Urothelium cell line (cell line): ENCODE measurements around the gene ORAI2.
"Not testable (repeated sequence)": the region's sequence is repeated elsewhere in the genome, so short reads cannot be mapped to it uniquely, and the experiment has no call there.

Experiments
- DNase-seq: peaks from one replicate; pipeline ENCODE4 v3.0.0; 2011; ENCODE audit warnings: low spot score, mixed read lengths
- FAIRE-seq: peaks from 2 replicates; lab custom pipeline; 2011; peaks lifted over from hg19 to GRCh38; lab: Jason Lieb, UNC

Gene ORAI2

GRCh38 chr7:102467581-102468477 lies 34.5 kb downstream of the ORAI2 start:
- DNase-seq (no peak), FAIRE-seq (peak; percentile 44)

DNA sequence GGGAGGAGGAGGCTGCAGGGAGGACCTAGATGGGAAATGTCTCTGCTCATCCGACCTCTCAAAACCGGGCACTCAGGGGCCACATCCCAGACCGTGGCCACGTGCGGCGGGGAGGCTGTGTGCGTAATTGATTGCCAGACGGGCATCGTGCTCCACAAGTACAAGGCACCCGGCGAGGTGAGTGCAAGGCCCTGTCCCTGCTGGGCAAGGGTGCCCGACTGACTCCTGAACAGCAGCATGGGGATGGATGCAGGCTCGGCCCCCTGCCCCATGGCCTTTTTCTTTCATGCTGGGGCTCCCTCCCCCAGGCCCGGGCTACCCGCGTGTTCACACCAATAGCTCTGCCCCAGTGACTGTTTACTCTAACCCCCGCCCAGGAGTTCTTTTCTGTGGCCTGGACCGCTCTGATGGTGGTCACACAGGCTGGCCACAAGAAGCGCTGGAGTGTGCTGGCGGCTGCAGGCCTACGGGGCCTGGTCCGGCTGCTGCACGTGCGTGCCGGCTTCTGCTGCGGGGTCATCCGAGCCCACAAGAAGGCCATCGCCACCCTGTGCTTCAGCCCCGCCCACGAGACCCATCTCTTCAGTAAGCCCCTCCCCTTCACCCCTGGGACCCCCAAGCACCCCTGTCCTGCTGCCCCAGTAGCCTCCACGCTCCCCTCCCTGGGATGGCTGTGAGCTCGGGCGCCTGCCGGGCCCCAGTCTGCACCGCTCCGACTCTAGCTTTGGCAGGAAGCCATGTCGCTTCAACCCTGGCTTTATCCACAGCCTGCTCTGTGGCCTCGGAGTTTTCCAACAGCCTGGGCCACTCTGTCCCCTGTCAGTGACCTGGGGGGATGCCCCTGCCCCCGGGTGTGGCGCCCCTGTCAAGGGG lies 35.3 kb downstream of the ORAI2 start:
- DNase-seq (no peak), FAIRE-seq (no peak)

GRCh38 chr7:102469351-102469971 lies 36.1 kb downstream of the ORAI2 start:
- DNase-seq (no peak), FAIRE-seq (peak; percentile 58)

DNA sequence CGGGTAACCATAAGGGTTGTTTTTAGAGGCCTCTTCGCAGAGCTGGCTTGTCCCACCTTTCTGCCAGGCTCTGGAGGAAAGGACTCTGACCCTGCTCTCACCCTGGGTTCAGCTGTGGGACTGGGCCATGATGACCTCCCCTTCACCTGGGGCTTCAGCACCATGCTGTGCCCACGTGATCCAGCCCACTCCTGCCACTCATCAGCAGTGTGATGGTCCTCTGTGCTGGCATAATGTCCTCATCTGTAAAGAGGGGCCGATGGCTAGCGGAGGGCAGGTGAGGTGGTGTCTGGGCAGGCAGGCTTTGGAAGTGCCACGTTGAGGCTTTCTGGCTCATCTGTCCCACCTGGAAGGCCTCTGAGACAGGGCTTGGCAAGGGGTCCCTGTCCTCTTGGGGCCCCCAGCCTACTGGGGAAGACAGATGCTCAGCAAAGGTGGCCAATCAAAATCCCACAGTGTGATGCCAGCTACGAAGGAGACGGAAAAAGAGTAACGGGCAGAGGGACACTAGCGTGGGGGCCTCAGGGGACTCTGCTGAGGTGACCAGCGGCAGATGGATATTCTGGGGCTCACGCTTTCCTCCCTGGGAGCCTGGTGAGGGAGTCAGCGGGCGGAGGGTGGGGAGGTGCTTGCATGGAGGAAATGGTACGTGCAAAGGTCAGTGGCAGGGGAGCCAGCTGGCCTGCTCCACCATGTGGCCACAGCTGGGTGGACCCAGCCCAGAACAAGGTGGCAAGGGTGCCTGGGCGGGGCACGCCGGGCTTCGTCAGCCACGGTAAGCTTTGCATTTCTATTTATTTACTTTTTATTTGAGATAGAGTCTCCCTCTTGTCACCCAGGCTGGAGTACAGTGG lies 36.8 kb downstream of the ORAI2 start:
- DNase-seq (no peak), FAIRE-seq (no peak)

DNA sequence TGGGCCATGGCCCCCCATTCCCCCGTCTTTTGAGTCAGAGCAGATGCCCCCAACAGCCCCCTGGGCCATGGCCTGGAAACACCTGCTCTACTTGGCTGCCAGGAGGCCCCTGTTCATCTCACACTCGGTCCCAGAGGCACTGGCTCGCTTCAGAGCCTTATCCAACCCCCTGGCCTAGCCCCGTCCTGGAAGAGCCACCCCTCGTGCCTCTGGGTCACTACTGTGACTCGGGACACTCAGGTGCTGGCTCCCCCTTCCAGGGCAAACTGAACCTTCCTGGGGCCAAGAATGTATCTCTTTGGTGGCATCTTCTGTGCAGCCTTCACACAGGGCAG lies 38.4 kb downstream of the ORAI2 start:
- DNase-seq (no peak), FAIRE-seq (no peak)

GRCh38 chr7:102472126-102473041 lies 39.0 kb downstream of the ORAI2 start:
- DNase-seq = no peak
- no peak for FAIRE-seq

GRCh38 chr7:102473271-102473991 lies 40.1 kb downstream of the ORAI2 start:
- DNase-seq (no peak), FAIRE-seq (no peak)

DNA sequence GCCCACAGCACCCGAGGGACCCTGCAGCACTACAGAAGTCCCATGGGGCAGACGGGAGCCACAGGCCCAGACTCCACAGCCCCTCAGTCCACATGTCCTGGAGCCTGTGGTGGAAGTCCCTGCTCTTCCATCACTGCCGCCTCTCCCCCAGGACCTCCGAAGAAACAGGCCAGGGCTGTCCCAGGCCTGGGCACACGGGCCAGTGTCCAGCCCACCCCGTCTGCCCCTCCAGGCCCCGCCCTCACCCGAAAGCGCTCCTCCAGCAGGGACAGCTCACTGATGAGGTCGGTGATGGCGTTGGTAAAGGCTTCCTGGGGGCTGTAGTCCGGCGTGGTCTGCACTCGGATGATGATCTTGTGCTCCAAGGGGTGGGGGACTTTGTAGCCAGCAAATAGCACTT lies 40.7 kb downstream of the ORAI2 start:
- not testable (repeated sequence) for DNase-seq, FAIRE-seq

DNA sequence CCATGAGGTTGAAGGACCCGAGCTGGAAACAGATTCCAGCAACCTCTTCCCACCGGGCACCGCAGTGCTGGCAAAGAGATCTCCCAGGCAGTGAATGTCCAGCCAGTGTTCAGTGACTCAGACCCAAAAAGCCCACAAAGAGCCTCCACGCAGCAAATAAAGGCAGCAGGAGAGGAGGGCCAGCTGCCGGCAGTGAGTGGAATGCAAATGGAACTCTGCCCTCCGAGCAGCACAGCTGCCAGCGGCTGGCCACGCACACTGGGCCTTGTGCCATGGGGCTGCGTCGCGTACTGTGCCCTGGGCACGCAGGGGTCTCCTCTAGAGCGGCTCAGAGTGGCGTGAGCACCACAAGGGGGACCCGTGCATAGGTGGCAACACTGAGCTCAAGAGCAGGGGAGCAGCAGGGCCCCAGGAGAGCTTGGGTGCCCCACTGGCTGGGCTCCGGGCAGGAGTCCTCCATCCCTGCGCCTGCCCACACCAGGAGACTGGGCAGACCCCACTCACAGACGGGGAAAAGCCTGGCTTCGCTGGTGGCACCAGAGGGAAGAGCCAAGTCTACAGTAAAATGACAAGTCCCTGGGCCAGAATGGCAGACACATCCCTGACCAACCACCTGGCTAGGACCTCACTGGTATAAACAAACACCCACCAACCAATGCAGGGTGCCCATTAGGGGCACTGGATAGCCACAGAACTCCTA lies 41.5 kb downstream of the ORAI2 start:
- DNase-seq, FAIRE-seq: not testable (repeated sequence)

- DNase-seq, FAIRE-seq: not testable (repeated sequence)
Measured at GRCh38 chr7:102478314-102479208, 45.2 kb downstream of the ORAI2 start, which contains the start of gene POLR2J. POLR2J (minus strand) TSS chr7:102478922; CDS start chr7:102478860, 62 bp downstream.

- not testable (repeated sequence) for DNase-seq, FAIRE-seq
Measured at GRCh38 chr7:102479209-102479584, 45.8 kb downstream of the ORAI2 start.

DNA sequence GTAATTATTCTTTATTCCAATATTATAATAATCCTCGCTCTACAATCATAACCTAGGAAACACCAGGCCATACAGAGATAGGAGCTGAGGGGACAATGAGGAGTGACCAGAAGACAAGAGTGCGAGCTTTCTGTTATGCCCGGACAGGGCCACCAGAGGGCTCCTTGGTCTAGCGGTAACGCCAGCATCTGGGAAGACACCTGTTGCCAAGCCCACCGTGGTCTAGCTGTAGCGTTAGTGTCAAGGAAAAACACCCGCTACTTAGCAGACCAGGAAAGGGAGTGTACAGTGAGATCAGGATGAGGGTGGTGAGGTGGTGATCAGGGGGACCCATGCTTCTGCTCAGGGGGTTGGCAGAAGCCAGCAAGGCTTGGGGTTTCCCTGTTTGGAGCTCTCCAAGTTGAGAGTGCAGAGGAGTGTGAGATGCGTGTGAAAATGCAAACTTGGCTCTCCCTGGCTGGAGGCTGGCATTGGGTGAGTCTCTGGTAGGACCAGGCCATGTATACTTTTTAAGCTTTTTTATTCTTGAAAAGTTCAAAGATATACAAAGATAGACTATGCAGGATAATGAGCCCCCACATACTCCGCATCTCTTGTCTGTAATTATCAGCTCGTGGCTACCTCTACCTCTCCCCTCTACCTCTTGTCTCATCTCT lies 46.7 kb downstream of the ORAI2 start:
- FAIRE-seq, DNase-seq: not testable (repeated sequence)

GRCh38 chr7:102481962-102482361 lies 48.6 kb downstream of the ORAI2 start:
- not testable (repeated sequence) for FAIRE-seq

GRCh38 chr7:102484317-102484716 lies 50.9 kb downstream of the ORAI2 start:
- not testable (repeated sequence) for DNase-seq, FAIRE-seq

More at GRCh38 chr7:102481962-102482361, 48.6 kb downstream of the ORAI2 start:
- not testable (repeated sequence) for DNase-seq

GRCh38 chr7:102490529-102491075 lies 57.2 kb downstream of the ORAI2 start:
- not testable (repeated sequence) for FAIRE-seq, DNase-seq
